H1 (cell line): ENCODE measurements around the gene HOXB4. TPM values are rescaled to one million over a fixed set of nuclear protein-coding genes. Genes with fewer than 3 reads are reported as not detected.
A peak's percentile ranks its signal among the peaks of the same experiment; 100 is the strongest.

Source experiments
- CREB1 ChIP-seq: IDR thresholded peaks from 2 replicates; pipeline ENCODE4 v1.6.1; 2012; ENCODE audit warnings: inconsistent platforms
- NANOG ChIP-seq: IDR thresholded peaks from 2 replicates; pipeline ENCODE4 v1.6.1; 2011; ENCODE audit warnings: low read length, low read depth, mild to moderate bottlenecking, inconsistent platforms; ENCODE audit not compliant: insufficient read depth, poor library complexity, severe bottlenecking
- POU5F1 ChIP-seq: IDR thresholded peaks from 2 replicates; pipeline ENCODE4 v1.6.1; 2011; ENCODE audit warnings: low read depth, mild to moderate bottlenecking, low read length, moderate library complexity
- TAF1 ChIP-seq: IDR thresholded peaks from 2 replicates; pipeline ENCODE4 v1.6.1; 2011; ENCODE audit warnings: mild to moderate bottlenecking, low read depth, low read length
- TAF7 ChIP-seq: optimal IDR thresholded peaks from 2 replicates; pipeline ENCODE3; 2011; ENCODE audit warnings: low read depth, mild to moderate bottlenecking, inconsistent platforms, low read length, moderate library complexity, borderline replicate concordance
- TCF12 ChIP-seq: IDR thresholded peaks from 2 replicates; pipeline ENCODE4 v1.6.1; 2011; ENCODE audit warnings: low read depth, mild to moderate bottlenecking, low read length
- polyA plus RNA-seq, 7 experiments: library from polyadenylated mRNA; depleted of rRNA in 3 of 7; stranded (reverse) in 5 of 7; unstranded in 2 of 7; fragments of >200 nt in 5 of 7; fragments of 200-250 nt in 2 of 7; gene quantifications; 1 replicate in 5 of 7; 2 replicates in 1 of 7; 4 replicates in 1 of 7; pipeline versions ENCODE4 v1.2.1 to v1.2.3, GENCODE V29; 2011 to 2013; ENCODE audit warnings: missing spikeins in 2 of 7, mixed read lengths in 2 of 7
- total RNA-seq: library from RNA; stranded (reverse); fragmentation: NEBNext Ultra II Directional; extraction: Animal tissue kit (Norgen Biotek cat#: 25700); gene quantifications from 2 replicates; pipeline ENCODE4 v1.2.1, GENCODE V29; 2021
- TF ChIP-seq, protein P1 (sequence below): IDR thresholded peaks from 2 replicates; pipeline ENCODE4 v1.6.1; 2011; ENCODE audit warnings: low read length, improper control_type of control experiment
- TF ChIP-seq, protein P2 (sequence below): fragments of 300-600 bp; sonication (generic); IDR thresholded peaks from 2 replicates; pipeline ENCODE4 v1.7.1; 2012; ENCODE audit warnings: low read length, moderate library complexity, mild to moderate bottlenecking, inconsistent platforms; ENCODE audit not compliant: insufficient replicate concordance

HOXB4 gene
- total and polyA plus RNA-seq, 2 of the 8 experiments (the other 6 are each of a cell fraction or from before 2014, with no cell fraction given), result not detected

DNA sequence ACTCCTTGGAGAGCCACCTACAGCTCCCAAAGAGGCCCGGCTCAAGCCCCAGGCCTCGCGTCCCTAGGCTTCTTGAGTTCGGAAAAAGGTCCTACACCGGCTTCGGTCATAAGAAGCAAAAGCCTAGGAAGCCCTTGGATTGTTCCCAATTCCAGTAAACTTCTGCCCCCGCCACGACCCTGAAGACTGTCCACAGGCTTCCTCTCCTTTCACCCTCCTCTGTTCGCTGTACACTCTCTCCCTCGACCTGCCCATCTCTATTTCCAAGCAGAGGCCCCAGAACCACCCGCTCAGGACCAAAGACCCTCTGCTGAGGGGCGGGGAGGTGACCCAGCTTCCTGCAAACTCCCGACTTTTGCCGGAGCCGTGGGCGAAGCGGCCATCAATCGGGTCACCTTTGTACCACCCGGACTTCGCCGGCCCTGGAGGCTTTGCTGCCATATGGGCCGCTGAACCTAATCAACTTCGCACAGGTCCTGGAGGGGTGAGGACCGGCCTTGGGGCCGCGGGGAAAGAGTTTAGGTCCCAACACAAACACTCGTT, 36.0 kb downstream of the HOXB4 start (continued):
- TF ChIP-seq TAF7 (no peak), POU5F1 (no peak), NANOG (no peak), TAF1 (no peak), TCF12 (0 out of 2 replicates have a peak, but pooled peaks have one; percentile 23), CREB1 (no peak)
- TF ChIP-seq, protein P1, sequence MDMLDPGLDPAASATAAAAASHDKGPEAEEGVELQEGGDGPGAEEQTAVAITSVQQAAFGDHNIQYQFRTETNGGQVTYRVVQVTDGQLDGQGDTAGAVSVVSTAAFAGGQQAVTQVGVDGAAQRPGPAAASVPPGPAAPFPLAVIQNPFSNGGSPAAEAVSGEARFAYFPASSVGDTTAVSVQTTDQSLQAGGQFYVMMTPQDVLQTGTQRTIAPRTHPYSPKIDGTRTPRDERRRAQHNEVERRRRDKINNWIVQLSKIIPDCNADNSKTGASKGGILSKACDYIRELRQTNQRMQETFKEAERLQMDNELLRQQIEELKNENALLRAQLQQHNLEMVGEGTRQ, result no peak
- TF ChIP-seq, protein P2, sequence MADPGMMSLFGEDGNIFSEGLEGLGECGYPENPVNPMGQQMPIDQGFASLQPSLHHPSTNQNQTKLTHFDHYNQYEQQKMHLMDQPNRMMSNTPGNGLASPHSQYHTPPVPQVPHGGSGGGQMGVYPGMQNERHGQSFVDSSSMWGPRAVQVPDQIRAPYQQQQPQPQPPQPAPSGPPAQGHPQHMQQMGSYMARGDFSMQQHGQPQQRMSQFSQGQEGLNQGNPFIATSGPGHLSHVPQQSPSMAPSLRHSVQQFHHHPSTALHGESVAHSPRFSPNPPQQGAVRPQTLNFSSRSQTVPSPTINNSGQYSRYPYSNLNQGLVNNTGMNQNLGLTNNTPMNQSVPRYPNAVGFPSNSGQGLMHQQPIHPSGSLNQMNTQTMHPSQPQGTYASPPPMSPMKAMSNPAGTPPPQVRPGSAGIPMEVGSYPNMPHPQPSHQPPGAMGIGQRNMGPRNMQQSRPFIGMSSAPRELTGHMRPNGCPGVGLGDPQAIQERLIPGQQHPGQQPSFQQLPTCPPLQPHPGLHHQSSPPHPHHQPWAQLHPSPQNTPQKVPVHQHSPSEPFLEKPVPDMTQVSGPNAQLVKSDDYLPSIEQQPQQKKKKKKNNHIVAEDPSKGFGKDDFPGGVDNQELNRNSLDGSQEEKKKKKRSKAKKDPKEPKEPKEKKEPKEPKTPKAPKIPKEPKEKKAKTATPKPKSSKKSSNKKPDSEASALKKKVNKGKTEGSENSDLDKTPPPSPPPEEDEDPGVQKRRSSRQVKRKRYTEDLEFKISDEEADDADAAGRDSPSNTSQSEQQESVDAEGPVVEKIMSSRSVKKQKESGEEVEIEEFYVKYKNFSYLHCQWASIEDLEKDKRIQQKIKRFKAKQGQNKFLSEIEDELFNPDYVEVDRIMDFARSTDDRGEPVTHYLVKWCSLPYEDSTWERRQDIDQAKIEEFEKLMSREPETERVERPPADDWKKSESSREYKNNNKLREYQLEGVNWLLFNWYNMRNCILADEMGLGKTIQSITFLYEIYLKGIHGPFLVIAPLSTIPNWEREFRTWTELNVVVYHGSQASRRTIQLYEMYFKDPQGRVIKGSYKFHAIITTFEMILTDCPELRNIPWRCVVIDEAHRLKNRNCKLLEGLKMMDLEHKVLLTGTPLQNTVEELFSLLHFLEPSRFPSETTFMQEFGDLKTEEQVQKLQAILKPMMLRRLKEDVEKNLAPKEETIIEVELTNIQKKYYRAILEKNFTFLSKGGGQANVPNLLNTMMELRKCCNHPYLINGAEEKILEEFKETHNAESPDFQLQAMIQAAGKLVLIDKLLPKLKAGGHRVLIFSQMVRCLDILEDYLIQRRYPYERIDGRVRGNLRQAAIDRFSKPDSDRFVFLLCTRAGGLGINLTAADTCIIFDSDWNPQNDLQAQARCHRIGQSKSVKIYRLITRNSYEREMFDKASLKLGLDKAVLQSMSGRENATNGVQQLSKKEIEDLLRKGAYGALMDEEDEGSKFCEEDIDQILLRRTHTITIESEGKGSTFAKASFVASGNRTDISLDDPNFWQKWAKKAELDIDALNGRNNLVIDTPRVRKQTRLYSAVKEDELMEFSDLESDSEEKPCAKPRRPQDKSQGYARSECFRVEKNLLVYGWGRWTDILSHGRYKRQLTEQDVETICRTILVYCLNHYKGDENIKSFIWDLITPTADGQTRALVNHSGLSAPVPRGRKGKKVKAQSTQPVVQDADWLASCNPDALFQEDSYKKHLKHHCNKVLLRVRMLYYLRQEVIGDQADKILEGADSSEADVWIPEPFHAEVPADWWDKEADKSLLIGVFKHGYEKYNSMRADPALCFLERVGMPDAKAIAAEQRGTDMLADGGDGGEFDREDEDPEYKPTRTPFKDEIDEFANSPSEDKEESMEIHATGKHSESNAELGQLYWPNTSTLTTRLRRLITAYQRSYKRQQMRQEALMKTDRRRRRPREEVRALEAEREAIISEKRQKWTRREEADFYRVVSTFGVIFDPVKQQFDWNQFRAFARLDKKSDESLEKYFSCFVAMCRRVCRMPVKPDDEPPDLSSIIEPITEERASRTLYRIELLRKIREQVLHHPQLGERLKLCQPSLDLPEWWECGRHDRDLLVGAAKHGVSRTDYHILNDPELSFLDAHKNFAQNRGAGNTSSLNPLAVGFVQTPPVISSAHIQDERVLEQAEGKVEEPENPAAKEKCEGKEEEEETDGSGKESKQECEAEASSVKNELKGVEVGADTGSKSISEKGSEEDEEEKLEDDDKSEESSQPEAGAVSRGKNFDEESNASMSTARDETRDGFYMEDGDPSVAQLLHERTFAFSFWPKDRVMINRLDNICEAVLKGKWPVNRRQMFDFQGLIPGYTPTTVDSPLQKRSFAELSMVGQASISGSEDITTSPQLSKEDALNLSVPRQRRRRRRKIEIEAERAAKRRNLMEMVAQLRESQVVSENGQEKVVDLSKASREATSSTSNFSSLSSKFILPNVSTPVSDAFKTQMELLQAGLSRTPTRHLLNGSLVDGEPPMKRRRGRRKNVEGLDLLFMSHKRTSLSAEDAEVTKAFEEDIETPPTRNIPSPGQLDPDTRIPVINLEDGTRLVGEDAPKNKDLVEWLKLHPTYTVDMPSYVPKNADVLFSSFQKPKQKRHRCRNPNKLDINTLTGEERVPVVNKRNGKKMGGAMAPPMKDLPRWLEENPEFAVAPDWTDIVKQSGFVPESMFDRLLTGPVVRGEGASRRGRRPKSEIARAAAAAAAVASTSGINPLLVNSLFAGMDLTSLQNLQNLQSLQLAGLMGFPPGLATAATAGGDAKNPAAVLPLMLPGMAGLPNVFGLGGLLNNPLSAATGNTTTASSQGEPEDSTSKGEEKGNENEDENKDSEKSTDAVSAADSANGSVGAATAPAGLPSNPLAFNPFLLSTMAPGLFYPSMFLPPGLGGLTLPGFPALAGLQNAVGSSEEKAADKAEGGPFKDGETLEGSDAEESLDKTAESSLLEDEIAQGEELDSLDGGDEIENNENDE, result no peak
